ENCODE measurements around the gene CABS1. TPM values are rescaled to one million over a fixed set of nuclear protein-coding genes. Genes with fewer than 3 reads are reported as not detected.

CABS1 gene
- total and polyA plus RNA-seq, 10 of the 15 experiments (the other 5 are each of a cell fraction or from before 2014, with no cell fraction given) = not detected

DNA sequence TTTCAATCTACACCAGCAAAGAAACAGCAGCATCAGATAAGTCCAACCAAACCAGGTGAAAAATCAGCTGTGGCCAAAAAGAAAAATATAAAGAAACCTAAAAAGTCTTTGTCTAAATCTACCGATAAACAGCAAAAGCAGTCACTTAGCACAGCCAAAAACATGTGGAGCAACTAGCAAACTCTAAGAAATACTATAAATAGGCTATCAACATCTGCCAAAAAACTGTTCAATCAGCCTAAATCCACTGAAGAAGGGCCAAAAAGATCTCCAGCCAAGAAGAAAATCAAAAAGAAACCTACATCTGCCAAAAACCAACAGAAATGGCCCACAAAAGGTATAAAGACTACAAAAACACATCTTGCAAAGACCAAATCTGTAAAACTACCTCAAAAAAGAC, 36.7 kb upstream of the CABS1 start:
- H3K4me2 ChIP-seq (ENCODE audit: control insufficient read depth, insufficient read depth) = no peak overlapping the region
- no peak for DNase-seq (ENCODE audit: low read depth, low spot score)
- 0% methylated on average over 1 of the region's 1 CpG for WGBS (ENCODE audit: insufficient coverage, insufficient replicate concordance, low lambda C conversion rate, missing lambda C conversion rate)
- H2AFZ ChIP-seq (ENCODE audit: control insufficient read depth, low read depth, low read length) = no peak overlapping the region
- H3K36me3 ChIP-seq (ENCODE audit: control insufficient read depth in 2 of 2, insufficient read depth in 2 of 2, low read length in 1 of 2) = no peaks in the 10 kb centered on the region
- no peak overlapping the region for H3K4me3 ChIP-seq
- no peaks in the 10 kb centered on the region for H3K4me1 ChIP-seq (ENCODE audit: control insufficient read depth, insufficient read depth, low read length)
- ChIA-PET POLR2A (no interaction called here), RAD21 (ENCODE audit: unreplicated experiment) (no interaction called here), CTCF (interaction anchor here (0.7 kb wide), 2 partner anchors 19 to 363 kb away, joined by 3 read pairs; no protein-coding TSS in a partner anchor), SMC1A (ENCODE audit: uncharacterized antibody, unreplicated experiment) (interaction anchor here (0.7 to 1.1 kb wide), 2 partner anchors 11 to 42 kb away, joined by 3 to 4 read pairs; no protein-coding TSS in a partner anchor)
- no peaks in the 10 kb centered on the region for H4K20me1 ChIP-seq (ENCODE audit: control insufficient read depth, insufficient read depth)
- intact Hi-C loops (cut with micrococcal nuclease; ENCODE audit: unreplicated experiment) (no loop called here), in situ Hi-C loops (cut with MboI) (no loop called here)
- no peak for ATAC-seq
- H3K79me2 ChIP-seq (ENCODE audit: control insufficient read depth, insufficient read depth, low read length) = no peaks in the 10 kb centered on the region
- H3K27ac ChIP-seq (ENCODE audit: control insufficient read depth, insufficient read depth) = no peak overlapping the region
- H3K27me3 ChIP-seq (replicated peaks in 1 of 2; ENCODE audit: control insufficient read depth in 2 of 2, insufficient read depth in 2 of 2, low read length in 1 of 2) = no peaks in the 10 kb centered on the region
- no peak overlapping the region for H3K9ac ChIP-seq (ENCODE audit: control insufficient read depth, insufficient read depth, low read length)
- no TSS peak for BruUV-seq (replicated peaks)
- TF ChIP-seq ZSCAN29 (IDR thresholded peaks at IDR 0.05) (no peak), IKZF1 (conservative IDR thresholded peaks at IDR 0.05) (no peak), BCL11A (IDR thresholded peaks at IDR 0.05; ENCODE audit: low read depth, low read length) (no peak), SIN3A (IDR thresholded peaks at IDR 0.05; ENCODE audit: low read depth, low read length) (no peak), MEF2A (IDR thresholded peaks at IDR 0.05; ENCODE audit: insufficient read depth, low read depth, low read length) (no peak), ZNF217 (IDR thresholded peaks at IDR 0.05) (no peak), SMARCA5 (IDR thresholded peaks at IDR 0.05) (no peak), ZBED1 (IDR thresholded peaks at IDR 0.05; ENCODE audit: borderline replicate concordance) (no peak), CHD4 (IDR thresholded peaks at IDR 0.05) (no peak)
- TF ChIP-seq, protein P1, sequence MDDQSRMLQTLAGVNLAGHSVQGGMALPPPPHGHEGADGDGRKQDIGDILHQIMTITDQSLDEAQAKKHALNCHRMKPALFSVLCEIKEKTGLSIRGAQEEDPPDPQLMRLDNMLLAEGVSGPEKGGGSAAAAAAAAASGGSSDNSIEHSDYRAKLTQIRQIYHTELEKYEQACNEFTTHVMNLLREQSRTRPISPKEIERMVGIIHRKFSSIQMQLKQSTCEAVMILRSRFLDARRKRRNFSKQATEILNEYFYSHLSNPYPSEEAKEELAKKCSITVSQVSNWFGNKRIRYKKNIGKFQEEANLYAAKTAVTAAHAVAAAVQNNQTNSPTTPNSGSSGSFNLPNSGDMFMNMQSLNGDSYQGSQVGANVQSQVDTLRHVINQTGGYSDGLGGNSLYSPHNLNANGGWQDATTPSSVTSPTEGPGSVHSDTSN (IDR thresholded peaks at IDR 0.05; ENCODE audit: insufficient replicate concordance, low read depth, low read length) = no peak
- no peaks in the 10 kb centered on the region for H3K9me3 ChIP-seq (replicated peaks; ENCODE audit: control insufficient read depth, insufficient read depth, low read length)
- FAIRE-seq = no peak
